GM23248 (cell line): ENCODE measurements around the gene NYAP1. TPM values are rescaled to one million over a fixed set of nuclear protein-coding genes. Genes with fewer than 3 reads are reported as not detected.
"Not testable (repeated sequence)": the region's sequence is repeated elsewhere in the genome, so short reads cannot be mapped to it uniquely, and the experiment has no call there.

ENCODE experiments used
- DNase-seq: peaks from one replicate; pipeline ENCODE4 v3.0.0-alpha.2; 2015
- H2AFZ ChIP-seq: fragments of 200-600 bp; sonication (generic); 2 replicates; pipeline ENCODE4 v1.6.1; 2016; ENCODE audit warnings: antibody characterized with exemption
- H3F3A ChIP-seq: fragments of 200-600 bp; sonication (generic); 2 replicates; pipeline ENCODE4 v1.6.1; 2016; ENCODE audit warnings: mild to moderate bottlenecking, antibody characterized with exemption, mixed run types; ENCODE audit not compliant: insufficient read depth
- H3K27ac ChIP-seq: fragments of 200-600 bp; sonication (generic); 2 replicates; pipeline ENCODE4 v1.5.1; 2016; ENCODE audit warnings: mild to moderate bottlenecking
- H3K27me3 ChIP-seq: fragments of 200-600 bp; sonication (generic); replicated peaks from 2 replicates; pipeline ENCODE4 v1.6.1; 2016; ENCODE audit warnings: mild to moderate bottlenecking; ENCODE audit not compliant: insufficient read depth
- H3K36me3 ChIP-seq: fragments of 200-600 bp; sonication (generic); 2 replicates; pipeline ENCODE4 v1.6.1; 2016; ENCODE audit warnings: low read depth, mild to moderate bottlenecking
- H3K4me1 ChIP-seq: fragments of 200-600 bp; sonication (generic); 2 replicates; pipeline ENCODE4 v1.6.1; 2016; ENCODE audit warnings: mild to moderate bottlenecking; ENCODE audit not compliant: insufficient read depth
- H3K4me2 ChIP-seq: fragments of 200-600 bp; sonication (generic); one replicate; pipeline ENCODE4 v1.6.1; 2016; ENCODE audit warnings: mild to moderate bottlenecking; ENCODE audit not compliant: unreplicated experiment
- H3K4me3 ChIP-seq: fragments of 200-600 bp; sonication (generic); 2 replicates; pipeline ENCODE4 v1.5.1; 2016; ENCODE audit warnings: mild to moderate bottlenecking
- H3K79me2 ChIP-seq: fragments of 200-600 bp; sonication (generic); 2 replicates; pipeline ENCODE4 v1.6.1; 2016; ENCODE audit warnings: mild to moderate bottlenecking; ENCODE audit not compliant: insufficient read depth
- H3K9ac ChIP-seq: fragments of 200-600 bp; sonication (generic); 2 replicates; pipeline ENCODE4 v1.6.1; 2016; ENCODE audit warnings: mild to moderate bottlenecking
- H3K9me2 ChIP-seq: fragments of 200-600 bp; sonication (generic); 2 replicates; pipeline ENCODE4 v1.6.1; 2016; ENCODE audit warnings: mixed run types, mild to moderate bottlenecking, moderate library complexity; ENCODE audit not compliant: insufficient read depth
- H3K9me3 ChIP-seq: fragments of 200-600 bp; sonication (generic); one replicate; pipeline ENCODE4 v1.6.1; 2017; ENCODE audit warnings: low read depth
- H4K20me1 ChIP-seq: fragments of 200-600 bp; sonication (generic); 2 replicates; pipeline ENCODE4 v1.6.0; 2016; ENCODE audit not compliant: insufficient read depth
- EZH2 ChIP-seq: fragments of 200-600 bp; sonication (generic); IDR thresholded peaks from 2 replicates; pipeline ENCODE4 v1.6.1; 2018; ENCODE audit warnings: antibody characterized with exemption, mild to moderate bottlenecking; ENCODE audit not compliant: insufficient read depth, poor library complexity, severe bottlenecking
- EZH2phosphoT487 ChIP-seq: fragments of 200-600 bp; sonication (generic); IDR thresholded peaks from 2 replicates; pipeline ENCODE4 v1.6.1; 2018; ENCODE audit warnings: antibody characterized with exemption, moderate library complexity, mild to moderate bottlenecking, low read depth; ENCODE audit not compliant: insufficient read depth
- WGBS, 2 experiments: methylation state at CpG; one replicate each; pipeline ENCODE4 v1.1.6; 2015 to 2017; ENCODE audit warnings: low lambda C conversion rate in 2 of 2, low coverage in 1 of 2; ENCODE audit errors: missing lambda C conversion rate in 2 of 2; 5-methylcytosine and 5-hydroxymethylcytosine counted together
- in situ Hi-C: fragments of 300-500 bp; cut with MboI; formaldehyde crosslinking; loops from 2 replicates; pipeline ENCODE4 v1.15.0; 2020
- polyA plus RNA-seq: library from polyadenylated mRNA; unstranded; fragments of >200 nt; fragmentation: Nextera tagmentation; extraction: Ambion mirVana; gene quantifications from 2 replicates; pipeline ENCODE4 v1.2.1, GENCODE V29; 2016
- total RNA-seq: library from RNA; depleted of rRNA; stranded (reverse); fragments of >200 nt; shearing (Covaris generic); gene quantifications from 2 replicates; pipeline ENCODE4 v1.2.3, GENCODE V29; 2014

Gene NYAP1
- total and polyA plus RNA-seq, 2 experiments from 2014 or later, result not detected

DNA sequence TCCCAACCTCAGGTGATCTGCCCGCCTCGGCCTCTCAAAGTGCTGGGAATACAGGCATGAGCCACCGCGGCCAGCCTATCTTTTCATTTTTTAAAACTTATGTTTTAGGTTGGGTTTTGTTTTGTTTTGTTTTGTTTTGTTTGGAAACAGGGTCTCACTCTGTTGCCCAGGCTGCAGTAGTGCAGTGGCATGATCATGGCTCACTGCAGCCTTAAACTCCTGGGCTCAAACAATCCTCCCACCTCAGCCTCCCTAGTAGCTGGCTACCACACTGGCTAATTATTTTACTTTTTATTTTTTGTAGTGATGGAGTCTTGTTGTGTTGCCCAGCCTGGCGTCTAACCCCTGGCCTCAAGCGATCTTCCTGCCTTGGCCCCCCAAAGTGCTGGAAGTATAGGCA lies 35.9 kb downstream of the NYAP1 start:
- Histone ChIP-seq H3F3A (peaks cover 22% of the 10 kb centered on the region), H3K9me3 (no peaks in the 10 kb centered on the region), H3K36me3 (no peaks in the 10 kb centered on the region), H4K20me1 (no peaks in the 10 kb centered on the region), H3K4me3 (no peak overlapping the region), H3K4me2 (no peak overlapping the region), H3K9me2 (no peaks in the 10 kb centered on the region), H2AFZ (no peak overlapping the region), H3K27ac (no peak overlapping the region), H3K27me3 (peaks cover 21% of the 10 kb centered on the region), H3K4me1 (peaks cover 22% of the 10 kb centered on the region), H3K79me2 (no peaks in the 10 kb centered on the region), H3K9ac (no peak overlapping the region)
- in situ Hi-C loops, result no loop called here
- no peak for DNase-seq
- 65 to 71% methylated on average over 6 of the region's 6 CpGs for WGBS, 2 experiments
- TF ChIP-seq EZH2 (no peak), EZH2phosphoT487 (no peak)

DNA sequence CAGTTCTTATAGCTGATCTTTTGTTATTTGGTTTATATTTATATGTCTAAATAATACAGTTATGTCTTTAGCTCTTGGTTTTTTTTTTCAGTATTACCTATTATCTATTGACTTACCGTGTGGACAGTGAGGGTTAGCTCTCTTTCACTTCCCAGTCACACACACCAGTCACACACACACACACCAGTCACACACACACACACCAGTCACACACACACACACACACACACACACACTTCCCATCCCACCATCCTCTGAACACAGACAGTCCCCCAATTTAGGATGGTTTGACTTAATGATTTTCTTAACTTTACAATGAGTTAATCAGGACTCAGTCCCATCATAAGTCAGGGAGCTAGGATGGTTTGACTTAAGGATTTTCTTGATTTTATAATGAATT lies 36.4 kb downstream of the NYAP1 start:
- Histone ChIP-seq H3K9me3 (no peaks in the 10 kb centered on the region), H4K20me1 (no peaks in the 10 kb centered on the region), H2AFZ (no peak overlapping the region), H3K4me3 (no peak overlapping the region), H3F3A (peaks cover 18% of the 10 kb centered on the region), H3K27me3 (peaks cover 26% of the 10 kb centered on the region), H3K4me2 (no peak overlapping the region), H3K36me3 (no peaks in the 10 kb centered on the region), H3K4me1 (peaks cover 17% of the 10 kb centered on the region), H3K79me2 (no peaks in the 10 kb centered on the region), H3K9ac (no peak overlapping the region), H3K27ac (no peak overlapping the region), H3K9me2 (no peaks in the 10 kb centered on the region)
- in situ Hi-C loops, result no loop called here
- DNase-seq, result no peak
- no peak for TF ChIP-seq EZH2
- no peak for TF ChIP-seq EZH2phosphoT487
- 13 to 33% methylated on average over 1 of the region's 1 CpG for WGBS, 2 experiments

DNA sequence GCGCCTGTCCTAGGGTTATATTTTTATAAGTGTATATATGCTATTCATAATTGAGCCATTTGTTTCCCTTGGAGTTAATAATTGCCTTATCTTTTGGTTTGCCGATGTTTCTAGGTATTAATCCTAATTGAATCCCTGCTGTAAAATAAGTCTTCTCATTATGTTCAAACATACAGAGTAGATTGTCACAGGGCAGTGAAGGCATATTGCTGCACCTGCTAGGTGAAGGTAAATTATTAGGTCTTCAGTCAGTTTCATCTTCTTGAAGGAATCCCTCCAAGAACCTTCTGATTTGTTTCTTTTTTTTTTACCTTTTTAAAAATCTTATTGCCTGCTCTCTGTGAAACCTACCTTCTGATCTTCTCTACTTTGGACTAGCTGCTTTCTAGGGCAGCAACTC lies 37.3 kb downstream of the NYAP1 start:
- H3K4me3 ChIP-seq, result no peak overlapping the region
- WGBS, 2 experiments, result 94 to 97% methylated on average over 2 of the region's 2 CpGs
- no peak overlapping the region for H3K9ac ChIP-seq

DNA sequence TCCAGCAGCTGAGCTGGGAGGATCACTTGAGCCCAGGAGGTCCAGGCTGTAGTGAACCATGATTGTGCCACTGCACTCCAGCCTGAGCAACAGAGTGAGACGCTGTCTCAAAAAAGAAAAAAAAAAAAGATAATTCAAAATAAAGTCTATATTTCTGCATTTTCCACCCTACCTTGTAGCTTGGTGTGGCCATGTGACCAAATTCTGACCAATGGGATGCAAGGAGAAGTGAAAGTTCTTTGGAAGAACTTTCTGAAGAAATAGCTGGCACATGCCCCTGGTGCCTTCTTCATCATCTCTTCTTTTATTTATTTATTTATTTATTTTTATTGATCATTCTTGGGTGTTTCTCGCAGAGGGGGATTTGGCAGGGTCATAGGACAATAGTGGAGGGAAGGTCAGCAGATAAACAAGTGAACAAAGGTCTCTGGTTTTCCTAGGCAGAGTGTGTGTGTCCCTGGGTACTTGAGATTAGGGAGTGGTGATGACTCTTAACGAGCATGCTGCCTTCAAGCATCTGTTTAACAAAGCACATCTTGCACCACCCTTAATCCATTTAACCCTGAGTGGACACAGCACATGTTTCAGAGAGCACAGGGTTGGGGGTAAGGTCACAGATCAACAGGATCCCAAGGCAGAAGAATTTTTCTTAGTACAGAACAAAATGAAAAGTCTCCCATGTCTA lies 38.3 kb downstream of the NYAP1 start:
- H3K9me3 ChIP-seq, H3K4me3 ChIP-seq, H3K79me2 ChIP-seq, H3K36me3 ChIP-seq, H3K9ac ChIP-seq, H3K27ac ChIP-seq, H3F3A ChIP-seq, H3K4me2 ChIP-seq, in situ Hi-C loops, H2AFZ ChIP-seq, DNase-seq, H3K9me2 ChIP-seq, H3K4me1 ChIP-seq, H4K20me1 ChIP-seq: not testable (repeated sequence)
- H3K27me3 ChIP-seq, result peaks cover 29% of the 10 kb centered on the region
- whole genome bisulfite sequencing, 2 experiments, result 31 to 43% methylated on average over 2 of the region's 3 CpGs

More for the DNA sequence above, 37.3 kb downstream of the NYAP1 start:
- H3K4me2 ChIP-seq, result no peak overlapping the region
- no peaks in the 10 kb centered on the region for H4K20me1 ChIP-seq
- no peak overlapping the region for H3K27ac ChIP-seq
- H3K4me1 ChIP-seq, result peaks cover 8% of the 10 kb centered on the region
- H3K27me3 ChIP-seq, result peaks cover 29% of the 10 kb centered on the region
- H2AFZ ChIP-seq, result no peak overlapping the region
- no peaks in the 10 kb centered on the region for H3K36me3 ChIP-seq
- no peaks in the 10 kb centered on the region for H3K79me2 ChIP-seq
- H3K9me3 ChIP-seq, result no peaks in the 10 kb centered on the region
- H3F3A ChIP-seq, result peaks cover 8% of the 10 kb centered on the region
- no peak for TF ChIP-seq EZH2phosphoT487
- TF ChIP-seq EZH2, result no peak
- in situ Hi-C loops, result no loop called here
- DNase-seq, result no peak
- no peaks in the 10 kb centered on the region for H3K9me2 ChIP-seq

DNA sequence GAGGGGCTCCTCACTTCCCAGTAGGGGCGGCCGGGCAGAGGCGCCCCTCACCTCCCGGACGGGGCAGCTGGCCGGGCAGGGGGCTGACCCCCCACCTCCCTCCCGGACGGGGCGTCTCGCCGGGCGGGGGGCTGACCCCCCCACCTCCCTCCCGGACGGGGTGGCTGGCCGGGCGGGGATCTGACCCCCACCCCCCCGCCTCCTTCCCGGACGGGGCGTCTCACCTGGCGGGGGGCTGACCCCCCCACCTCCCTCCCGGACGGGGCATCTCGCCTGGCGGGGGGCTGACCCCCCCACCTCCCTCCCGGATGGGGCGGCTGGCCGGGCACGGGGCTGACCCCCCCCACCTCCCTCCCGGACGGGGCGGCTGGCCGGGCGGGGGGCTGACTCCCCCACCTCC lies 39.5 kb downstream of the NYAP1 start:
- H3K9me3 ChIP-seq, H3K79me2 ChIP-seq, DNase-seq, H3K36me3 ChIP-seq, H3F3A ChIP-seq, H4K20me1 ChIP-seq, H3K27ac ChIP-seq, in situ Hi-C loops, H3K4me1 ChIP-seq, H3K4me2 ChIP-seq, H3K4me3 ChIP-seq, H2AFZ ChIP-seq, H3K9ac ChIP-seq, H3K9me2 ChIP-seq: not testable (repeated sequence)
- 60% methylated on average over 30 of the region's 34 CpGs; no CpG with 5 or more reads in 1 of the 2 experiments for WGBS, 2 experiments
- peaks cover 29% of the 10 kb centered on the region for H3K27me3 ChIP-seq

DNA sequence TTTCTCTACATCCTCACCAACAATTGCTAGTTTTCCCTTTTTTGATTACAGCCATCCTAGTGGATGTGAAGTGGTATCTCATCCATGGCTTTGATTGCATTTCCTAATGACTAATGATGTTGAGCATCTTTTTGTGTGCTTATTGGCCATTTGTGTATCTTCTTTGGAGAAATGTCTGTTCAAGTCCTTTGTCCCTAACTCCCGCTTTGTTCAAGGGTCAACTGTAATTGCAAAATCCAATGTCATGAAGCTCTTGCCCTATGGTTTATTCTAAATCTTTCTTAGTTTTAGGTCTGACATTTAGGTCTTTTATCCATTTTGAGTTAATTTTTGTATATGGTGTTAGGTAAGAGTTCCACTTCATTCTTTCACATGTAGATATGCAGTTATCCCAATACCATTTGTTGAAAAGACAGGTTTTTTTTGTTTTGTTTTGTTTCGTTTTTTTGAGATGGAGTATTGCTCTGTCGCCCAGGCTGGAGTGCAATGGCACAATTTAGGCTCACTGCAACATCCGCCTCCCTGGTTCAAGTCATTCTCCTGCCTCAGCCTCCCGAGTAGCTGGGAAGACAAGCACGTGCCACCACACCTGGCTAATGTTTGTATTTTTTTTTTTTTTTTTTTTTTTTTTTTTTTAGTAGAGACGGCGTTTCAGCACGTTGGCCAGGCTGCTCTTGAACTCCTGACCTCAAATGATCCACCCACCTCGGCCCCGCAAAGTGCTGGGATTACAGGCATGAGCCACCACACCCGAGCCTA lies 44.6 kb downstream of the NYAP1 start:
- H3K79me2 ChIP-seq, H3K9me3 ChIP-seq, H4K20me1 ChIP-seq, H3K9ac ChIP-seq, H3K4me1 ChIP-seq, H3K4me2 ChIP-seq, H3K9me2 ChIP-seq, DNase-seq, H3K27ac ChIP-seq, H3K4me3 ChIP-seq, in situ Hi-C loops, H3K36me3 ChIP-seq, H3F3A ChIP-seq, H2AFZ ChIP-seq: not testable (repeated sequence)
- peaks cover 17% of the 10 kb centered on the region for H3K27me3 ChIP-seq
- WGBS, 2 experiments, result 57 to 63% methylated on average over 11 to 12 of the region's 12 CpGs
